ENCODE data around the gene TRIM54. TPM values are rescaled to one million over a fixed set of nuclear protein-coding genes. Genes with fewer than 3 reads are reported as not detected.

The TRIM54 gene
- total RNA-seq, 2 donors from 2014 or later: 0.86 to 2.2 TPM

DNA sequence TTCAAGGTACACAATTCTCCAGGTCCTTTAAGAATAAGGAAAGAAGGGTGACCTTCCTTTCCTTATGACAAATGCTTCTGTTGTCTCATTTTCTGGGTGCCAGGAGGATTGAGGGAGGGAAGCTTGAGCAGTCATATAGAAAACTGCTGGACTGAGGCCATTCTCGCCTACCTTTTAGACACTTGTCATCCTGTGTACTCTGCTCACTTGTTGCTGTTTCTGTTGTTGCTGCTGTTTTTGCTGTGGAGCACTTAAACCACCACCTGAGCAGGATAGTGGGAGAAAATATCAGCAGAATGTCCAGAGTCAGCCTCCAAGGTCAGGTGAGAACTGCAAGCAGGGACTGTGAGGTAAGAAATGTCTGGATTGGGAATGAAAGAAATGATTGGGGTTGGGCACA lies 4.2 kb upstream of the TRIM54 start:
- no peaks in the 10 kb centered on the region for H3K36me3 Mint-ChIP-seq (ENCODE audit: low read depth)
- 97% methylated on average over 1 of the region's 1 CpG; no CpG with 5 or more reads in 1 of the 2 experiments for WGBS, 2 experiments (ENCODE audit: insufficient coverage in 1 of 2, insufficient read length in 1 of 2)

DNA sequence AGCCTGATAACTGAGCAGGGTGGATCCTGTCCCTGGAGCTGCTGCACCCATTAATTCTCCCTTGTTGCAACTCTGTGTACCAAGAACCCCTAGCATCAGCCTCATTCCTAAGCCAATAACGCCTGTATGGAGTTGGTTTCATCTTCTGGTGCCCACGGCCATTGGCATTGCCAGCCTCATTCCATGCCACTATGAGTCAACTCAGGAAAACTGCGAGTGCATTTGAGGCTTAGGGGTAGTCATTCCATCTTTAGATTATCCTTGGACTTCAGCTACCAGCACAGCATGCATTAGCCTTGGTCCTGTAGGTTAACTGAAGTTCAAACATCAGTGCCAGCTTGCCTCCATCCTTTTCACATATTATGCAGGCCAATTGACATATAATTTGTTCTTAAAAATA lies 1.4 kb upstream of the TRIM54 start:
- H3K27ac ChIP-seq (ENCODE audit: low read depth, low read length): no peak overlapping the region
- DNase-seq: no peak
- H3K27me3 ChIP-seq (ENCODE audit: control insufficient read depth, insufficient read depth, low read length, poor library complexity, severe bottlenecking): no peaks in the 10 kb centered on the region
- peaks cover 26% of the 10 kb centered on the region for H3K4me1 Mint-ChIP-seq
- H3K36me3 Mint-ChIP-seq (ENCODE audit: low read depth): no peaks in the 10 kb centered on the region
- H3K27ac Mint-ChIP-seq: no peak overlapping the region
- TF ChIP-seq, protein P1, sequence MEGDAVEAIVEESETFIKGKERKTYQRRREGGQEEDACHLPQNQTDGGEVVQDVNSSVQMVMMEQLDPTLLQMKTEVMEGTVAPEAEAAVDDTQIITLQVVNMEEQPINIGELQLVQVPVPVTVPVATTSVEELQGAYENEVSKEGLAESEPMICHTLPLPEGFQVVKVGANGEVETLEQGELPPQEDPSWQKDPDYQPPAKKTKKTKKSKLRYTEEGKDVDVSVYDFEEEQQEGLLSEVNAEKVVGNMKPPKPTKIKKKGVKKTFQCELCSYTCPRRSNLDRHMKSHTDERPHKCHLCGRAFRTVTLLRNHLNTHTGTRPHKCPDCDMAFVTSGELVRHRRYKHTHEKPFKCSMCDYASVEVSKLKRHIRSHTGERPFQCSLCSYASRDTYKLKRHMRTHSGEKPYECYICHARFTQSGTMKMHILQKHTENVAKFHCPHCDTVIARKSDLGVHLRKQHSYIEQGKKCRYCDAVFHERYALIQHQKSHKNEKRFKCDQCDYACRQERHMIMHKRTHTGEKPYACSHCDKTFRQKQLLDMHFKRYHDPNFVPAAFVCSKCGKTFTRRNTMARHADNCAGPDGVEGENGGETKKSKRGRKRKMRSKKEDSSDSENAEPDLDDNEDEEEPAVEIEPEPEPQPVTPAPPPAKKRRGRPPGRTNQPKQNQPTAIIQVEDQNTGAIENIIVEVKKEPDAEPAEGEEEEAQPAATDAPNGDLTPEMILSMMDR (conservative IDR thresholded peaks at IDR 0.05): no peak
- H3K36me3 ChIP-seq (ENCODE audit: control insufficient read depth, insufficient read depth, low read length): no peaks in the 10 kb centered on the region
- 83 to 88% methylated on average over 3 of the region's 3 CpGs for WGBS, 2 experiments (ENCODE audit: insufficient coverage in 1 of 2, insufficient read length in 1 of 2)
- no peaks in the 10 kb centered on the region for H3K9me3 Mint-ChIP-seq
- peaks cover 21% of the 10 kb centered on the region for H3K27me3 Mint-ChIP-seq (ENCODE audit: insufficient read depth)
- H3K4me1 ChIP-seq (ENCODE audit: control insufficient read depth, insufficient read depth, low read length): peaks cover 19% of the 10 kb centered on the region
- H3K9ac ChIP-seq (ENCODE audit: extremely low read depth, low read length, poor library complexity, severe bottlenecking): no peak overlapping the region
- no peak overlapping the region for H3K4me3 ChIP-seq (ENCODE audit: low read length)
- H3K9me3 ChIP-seq (ENCODE audit: control insufficient read depth, low read length): no peaks in the 10 kb centered on the region
- H3K4me3 Mint-ChIP-seq: no peak overlapping the region

More for the DNA sequence above, 4.2 kb upstream of the TRIM54 start:
- no peak for DNase-seq
- Mint-ChIP-seq H3K4me3 (no peak overlapping the region), H3K4me1 (peaks cover 25% of the 10 kb centered on the region), H3K9me3 (no peaks in the 10 kb centered on the region), H3K27ac (no peak overlapping the region), H3K27me3 (ENCODE audit: insufficient read depth) (peaks cover 24% of the 10 kb centered on the region)
- H3K36me3 ChIP-seq (ENCODE audit: control insufficient read depth, insufficient read depth, low read length): no peaks in the 10 kb centered on the region
- H3K4me1 ChIP-seq (ENCODE audit: control insufficient read depth, insufficient read depth, low read length): peaks cover 15% of the 10 kb centered on the region
- no peak overlapping the region for H3K9ac ChIP-seq (ENCODE audit: extremely low read depth, low read length, poor library complexity, severe bottlenecking)
- H3K9me3 ChIP-seq (ENCODE audit: control insufficient read depth, low read length): no peaks in the 10 kb centered on the region
- H3K27ac ChIP-seq (ENCODE audit: low read depth, low read length): no peak overlapping the region
- TF ChIP-seq, protein P1 (conservative IDR thresholded peaks at IDR 0.05): no peak
- no peaks in the 10 kb centered on the region for H3K27me3 ChIP-seq (ENCODE audit: control insufficient read depth, insufficient read depth, low read length, poor library complexity, severe bottlenecking)
- H3K4me3 ChIP-seq (ENCODE audit: low read length): no peak overlapping the region

DNA sequence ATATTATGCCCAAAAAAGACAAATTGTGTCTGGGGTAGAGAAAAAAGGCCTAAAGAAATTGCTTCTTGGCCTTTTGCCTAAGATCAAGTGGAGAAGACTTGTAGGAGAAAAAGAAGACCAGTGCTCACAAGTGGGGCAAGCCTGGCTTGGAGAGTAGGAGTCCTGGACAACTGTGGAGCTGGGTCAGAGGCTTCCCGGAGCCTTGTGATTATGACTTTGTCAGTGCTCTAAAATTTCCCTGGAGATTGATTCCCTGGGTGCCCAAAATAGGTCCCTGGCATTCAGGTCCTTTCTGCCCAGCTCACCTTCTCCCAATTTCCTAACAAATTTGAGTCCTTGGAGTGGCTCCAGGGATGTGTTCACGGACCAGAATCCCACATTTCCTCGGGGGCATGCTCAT lies 787 bp upstream of the TRIM54 start:
- Histone ChIP-seq H3K4me1 (ENCODE audit: control insufficient read depth, insufficient read depth, low read length) (peaks cover 18% of the 10 kb centered on the region), H3K27me3 (ENCODE audit: control insufficient read depth, insufficient read depth, low read length, poor library complexity, severe bottlenecking) (no peaks in the 10 kb centered on the region), H3K9ac (ENCODE audit: extremely low read depth, low read length, poor library complexity, severe bottlenecking) (no peak overlapping the region), H3K4me3 (ENCODE audit: low read length) (no peak overlapping the region), H3K27ac (ENCODE audit: low read depth, low read length) (no peak overlapping the region), H3K9me3 (ENCODE audit: control insufficient read depth, low read length) (no peaks in the 10 kb centered on the region), H3K36me3 (ENCODE audit: control insufficient read depth, insufficient read depth, low read length) (no peaks in the 10 kb centered on the region)
- WGBS, 2 experiments (ENCODE audit: insufficient coverage in 1 of 2, insufficient read length in 1 of 2): 95 to 100% methylated on average over 2 to 3 of the region's 3 CpGs
- Mint-ChIP-seq H3K27me3 (ENCODE audit: insufficient read depth) (peaks cover 18% of the 10 kb centered on the region), H3K4me1 (peaks cover 23% of the 10 kb centered on the region), H3K4me3 (no peak overlapping the region), H3K27ac (no peak overlapping the region), H3K36me3 (ENCODE audit: low read depth) (no peaks in the 10 kb centered on the region), H3K9me3 (no peaks in the 10 kb centered on the region)
- TF ChIP-seq, protein P1 (conservative IDR thresholded peaks at IDR 0.05): no peak
- DNase-seq: no peak
